Measurements from ENCODE around the gene GALNT7. TPM values are rescaled to one million over a fixed set of nuclear protein-coding genes. Genes with fewer than 3 reads are reported as not detected.
A peak's percentile ranks its signal among the peaks of the same experiment; 100 is the strongest.

Gene GALNT7
- total and polyA plus RNA-seq, 10 of the 15 experiments (the other 5 are each of a cell fraction or from before 2014, with no cell fraction given): 14.2 to 33.2 (median 28.9) TPM

- TF ChIP-seq CUX1 (IDR thresholded peaks at IDR 0.05; ENCODE audit: insufficient replicate concordance, low read depth, low read length) (no peak), RAD21 (IDR thresholded peaks at IDR 0.05; ENCODE audit: insufficient read depth, low read depth, low read length) (no peak), GABPA (IDR thresholded peaks at IDR 0.05; ENCODE audit: low read depth) (0 out of 2 replicates have a peak, but pooled peaks have one; percentile 12), NFYB (IDR thresholded peaks at IDR 0.05; ENCODE audit: insufficient read depth, low read depth, low read length) (no peak), ZBED1 (IDR thresholded peaks at IDR 0.05; ENCODE audit: borderline replicate concordance) (no peak)
- TF ChIP-seq, protein P1, sequence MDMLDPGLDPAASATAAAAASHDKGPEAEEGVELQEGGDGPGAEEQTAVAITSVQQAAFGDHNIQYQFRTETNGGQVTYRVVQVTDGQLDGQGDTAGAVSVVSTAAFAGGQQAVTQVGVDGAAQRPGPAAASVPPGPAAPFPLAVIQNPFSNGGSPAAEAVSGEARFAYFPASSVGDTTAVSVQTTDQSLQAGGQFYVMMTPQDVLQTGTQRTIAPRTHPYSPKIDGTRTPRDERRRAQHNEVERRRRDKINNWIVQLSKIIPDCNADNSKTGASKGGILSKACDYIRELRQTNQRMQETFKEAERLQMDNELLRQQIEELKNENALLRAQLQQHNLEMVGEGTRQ (IDR thresholded peaks at IDR 0.05; ENCODE audit: borderline replicate concordance, low read depth, low read length): no peak
Observed at GRCh38 chr4:173121076-173121561, 47.5 kb upstream of the GALNT7 start (continued).

All from GM12878 (cell line).